Measurements from ENCODE around the gene L1CAM. TPM values are rescaled to one million over a fixed set of nuclear protein-coding genes. Genes with fewer than 3 reads are reported as not detected.

L1CAM gene
- polyA plus RNA-seq, 3 donors: 0.55 TPM; not detected in 2

- no peak overlapping the region for H2AFZ ChIP-seq (ENCODE audit: insufficient read depth, low read depth, low read length, poor library complexity, severe bottlenecking)
- H3K4me3 ChIP-seq (replicated peaks in 1 of 3; ENCODE audit: low read depth in 2 of 3, low read length in 3 of 3): no peak overlapping the region
- intact Hi-C loops (cut with micrococcal nuclease): no loop called here
- peaks cover 36 to 68% of the 10 kb centered on the region in 2 donors for H3K27me3 ChIP-seq (ENCODE audit: control insufficient read depth in 2 of 2, insufficient read depth in 2 of 2, low read length in 2 of 2)
- no peaks in the 10 kb centered on the region for H3K79me2 ChIP-seq (ENCODE audit: insufficient read depth, low read length)
- no peaks in the 10 kb centered on the region for H4K20me1 ChIP-seq (ENCODE audit: insufficient read depth, low read length)
- no peaks in the 10 kb centered on the region for H3K36me3 ChIP-seq (replicated peaks in 1 of 2; ENCODE audit: control insufficient read depth in 1 of 2, insufficient read depth in 2 of 2, low read length in 2 of 2)
- H3K36me3 Mint-ChIP-seq: no peaks in the 10 kb centered on the region
- no peak overlapping the region for H3K27ac ChIP-seq (ENCODE audit: low read depth in 1 of 2, low read length in 2 of 2)
- peaks cover 0 to 28% of the 10 kb centered on the region in 2 donors for H3K9me3 ChIP-seq (replicated peaks in 1 of 2; ENCODE audit: control insufficient read depth in 1 of 2, insufficient read depth in 1 of 2, low read length in 2 of 2)
- H3K27me3 Mint-ChIP-seq (ENCODE audit: low read depth in 3 of 3): peaks cover 45 to 87% (median 80%) of the 10 kb centered on the region in 3 donors
- DNase-seq: no peak
- no peak for TF ChIP-seq CTCF (IDR thresholded peaks at IDR 0.05)
- H3K4me3 Mint-ChIP-seq: no peak overlapping the region
- H3K4me1 ChIP-seq (ENCODE audit: control insufficient read depth in 1 of 2, insufficient read depth in 2 of 2, low read length in 2 of 2): peaks cover 5 to 8% of the 10 kb centered on the region in 2 donors
- H3K4me1 Mint-ChIP-seq: peaks cover 1% of the 10 kb centered on the region
- no peak overlapping the region for H3K4me2 ChIP-seq (replicated peaks; ENCODE audit: extremely low read depth, low read length, poor library complexity, severe bottlenecking)
- H3K9ac ChIP-seq (ENCODE audit: insufficient read depth, low read length, poor library complexity, severe bottlenecking): no peak overlapping the region
- H3K27ac Mint-ChIP-seq: peak overlapping the region in 2 of 7 donors; percentile 73 to 77
- WGBS (ENCODE audit: insufficient coverage): 44% methylated on average over 7 of the region's 13 CpGs
- H3K9me3 Mint-ChIP-seq: peaks cover 0 to 18% (median 7%) of the 10 kb centered on the region in 7 donors
Observed at GRCh38 chrX:153886915-153887314, 942 bp upstream of the L1CAM start.

- peaks cover 51 to 92% (median 75%) of the 10 kb centered on the region in 3 donors for H3K27me3 Mint-ChIP-seq (ENCODE audit: low read depth in 3 of 3)
- Histone ChIP-seq H4K20me1 (ENCODE audit: insufficient read depth, low read length) (peaks cover 3% of the 10 kb centered on the region), H3K9me3 (replicated peaks in 1 of 2; ENCODE audit: control insufficient read depth in 1 of 2, insufficient read depth in 1 of 2, low read length in 2 of 2) (peaks cover 0 to 22% of the 10 kb centered on the region in 2 donors), H2AFZ (ENCODE audit: insufficient read depth, low read depth, low read length, poor library complexity, severe bottlenecking) (no peak overlapping the region), H3K27me3 (ENCODE audit: control insufficient read depth in 2 of 2, insufficient read depth in 2 of 2, low read length in 2 of 2) (peaks cover 36 to 69% of the 10 kb centered on the region in 2 donors), H3K4me2 (replicated peaks; ENCODE audit: extremely low read depth, low read length, poor library complexity, severe bottlenecking) (peak overlapping the region; percentile 22), H3K4me3 (replicated peaks in 1 of 3; ENCODE audit: low read depth in 2 of 3, low read length in 3 of 3) (no peak overlapping the region), H3K9ac (ENCODE audit: insufficient read depth, low read length, poor library complexity, severe bottlenecking) (no peak overlapping the region), H3K79me2 (ENCODE audit: insufficient read depth, low read length) (no peaks in the 10 kb centered on the region), H3K27ac (ENCODE audit: low read depth in 1 of 2, low read length in 2 of 2) (no peak overlapping the region), H3K36me3 (replicated peaks in 1 of 2; ENCODE audit: control insufficient read depth in 1 of 2, insufficient read depth in 2 of 2, low read length in 2 of 2) (no peaks in the 10 kb centered on the region), H3K4me1 (ENCODE audit: control insufficient read depth in 1 of 2, insufficient read depth in 2 of 2, low read length in 2 of 2) (peaks cover 5 to 8% of the 10 kb centered on the region in 2 donors)
- peaks cover 1% of the 10 kb centered on the region for H3K4me1 Mint-ChIP-seq
- 0% methylated on average over 9 of the region's 32 CpGs for WGBS (ENCODE audit: insufficient coverage)
- H3K36me3 Mint-ChIP-seq: no peaks in the 10 kb centered on the region
- intact Hi-C loops (cut with micrococcal nuclease): no loop called here
- H3K4me3 Mint-ChIP-seq: peak overlapping the region in 1 of 2 donors; percentile 63
- H3K9me3 Mint-ChIP-seq: peaks cover 0 to 15% (median 7%) of the 10 kb centered on the region in 7 donors
- H3K27ac Mint-ChIP-seq: no peak overlapping the region
- TF ChIP-seq CTCF (IDR thresholded peaks at IDR 0.05): no peak
- DNase-seq: no peak
Observed at GRCh38 chrX:153885208-153885787, 675 bp downstream of the L1CAM start.

Data from CD14-positive monocyte (primary cell).